ENCODE data around the gene PRSS36.
"Not testable (repeated sequence)": the region's sequence is repeated elsewhere in the genome, so short reads cannot be mapped to it uniquely, and the experiment has no call there.

PRSS36 gene

GRCh38 chr16:31149894-31150890 is at the start of gene PRSS36:
TSS of gene PRSS36 (minus strand) at chr16:31150066. CDS start at chr16:31150035, 31 bp downstream.
- Histone ChIP-seq H3K4me1 (ENCODE audit: insufficient read depth, low read length) (no peaks in the 10 kb centered on the region), H3K27me3 (ENCODE audit: insufficient read depth, low read length) (peaks cover 45% of the 10 kb centered on the region), H3K4me3 (ENCODE audit: low read length) (no peak within 1 kb of the TSS), H3K9me3 (ENCODE audit: low read length) (peaks cover 6% of the 10 kb centered on the region), H3K36me3 (ENCODE audit: insufficient read depth, low read length) (no peaks in the 10 kb centered on the region), H2AFZ (ENCODE audit: low read depth, low read length) (no peak within 1 kb of the TSS)

- H2AFZ ChIP-seq (ENCODE audit: low read depth, low read length), result no peak overlapping the region
- H3K9me3 ChIP-seq (ENCODE audit: low read length), result no peaks in the 10 kb centered on the region
- no peak overlapping the region for H3K4me3 ChIP-seq (ENCODE audit: low read length)
- H3K36me3 ChIP-seq (ENCODE audit: insufficient read depth, low read length), result peaks cover 26% of the 10 kb centered on the region
- no peaks in the 10 kb centered on the region for H3K27me3 ChIP-seq (ENCODE audit: insufficient read depth, low read length)
- H3K4me1 ChIP-seq (ENCODE audit: insufficient read depth, low read length), result no peaks in the 10 kb centered on the region
Observed at GRCh38 chr16:31199430-31200041, 49.7 kb upstream of the PRSS36 start.

- H3K27me3 ChIP-seq (ENCODE audit: insufficient read depth, low read length), result no peaks in the 10 kb centered on the region
- no peak overlapping the region for H3K4me3 ChIP-seq (ENCODE audit: low read length)
- no peaks in the 10 kb centered on the region for H3K4me1 ChIP-seq (ENCODE audit: insufficient read depth, low read length)
- no peaks in the 10 kb centered on the region for H3K9me3 ChIP-seq (ENCODE audit: low read length)
- H3K36me3 ChIP-seq (ENCODE audit: insufficient read depth, low read length), result peaks cover 37% of the 10 kb centered on the region
- H2AFZ ChIP-seq (ENCODE audit: low read depth, low read length), result no peak overlapping the region
Observed at GRCh38 chr16:31198207-31198882, 48.5 kb upstream of the PRSS36 start.

GRCh38 chr16:31196324-31197088 is 46.6 kb upstream of the PRSS36 start:
- Histone ChIP-seq H3K36me3 (ENCODE audit: insufficient read depth, low read length) (peaks cover 55% of the 10 kb centered on the region), H3K27me3 (ENCODE audit: insufficient read depth, low read length) (no peaks in the 10 kb centered on the region), H3K4me1 (ENCODE audit: insufficient read depth, low read length) (no peaks in the 10 kb centered on the region), H3K9me3 (ENCODE audit: low read length) (no peaks in the 10 kb centered on the region), H2AFZ (ENCODE audit: low read depth, low read length) (no peak overlapping the region), H3K4me3 (ENCODE audit: low read length) (no peak overlapping the region)

GRCh38 chr16:31195861-31196260 is 46.0 kb upstream of the PRSS36 start:
- H3K36me3 ChIP-seq (ENCODE audit: insufficient read depth, low read length), result peaks cover 62% of the 10 kb centered on the region
- not testable (repeated sequence) for H3K4me1 ChIP-seq (ENCODE audit: insufficient read depth, low read length); H2AFZ ChIP-seq (ENCODE audit: low read depth, low read length); H3K4me3 ChIP-seq (ENCODE audit: low read length); H3K27me3 ChIP-seq (ENCODE audit: insufficient read depth, low read length); H3K9me3 ChIP-seq (ENCODE audit: low read length)

- H3K4me3 ChIP-seq (ENCODE audit: low read length), result no peak overlapping the region
- H3K36me3 ChIP-seq (ENCODE audit: insufficient read depth, low read length), result peaks cover 69% of the 10 kb centered on the region
- H3K27me3 ChIP-seq (ENCODE audit: insufficient read depth, low read length), result no peaks in the 10 kb centered on the region
- H3K4me1 ChIP-seq (ENCODE audit: insufficient read depth, low read length), result no peaks in the 10 kb centered on the region
- H2AFZ ChIP-seq (ENCODE audit: low read depth, low read length), result no peak overlapping the region
- H3K9me3 ChIP-seq (ENCODE audit: low read length), result no peaks in the 10 kb centered on the region
Observed at GRCh38 chr16:31194898-31195297, 45.0 kb upstream of the PRSS36 start.

GRCh38 chr16:31193874-31194273 is 44.0 kb upstream of the PRSS36 start:
- H3K9me3 ChIP-seq (ENCODE audit: low read length), result no peaks in the 10 kb centered on the region
- no peak overlapping the region for H2AFZ ChIP-seq (ENCODE audit: low read depth, low read length)
- no peaks in the 10 kb centered on the region for H3K4me1 ChIP-seq (ENCODE audit: insufficient read depth, low read length)
- no peak overlapping the region for H3K4me3 ChIP-seq (ENCODE audit: low read length)
- H3K36me3 ChIP-seq (ENCODE audit: insufficient read depth, low read length), result peaks cover 76% of the 10 kb centered on the region
- no peaks in the 10 kb centered on the region for H3K27me3 ChIP-seq (ENCODE audit: insufficient read depth, low read length)

- no peaks in the 10 kb centered on the region for H3K9me3 ChIP-seq (ENCODE audit: low read length)
- H3K4me1 ChIP-seq (ENCODE audit: insufficient read depth, low read length), result no peaks in the 10 kb centered on the region
- H3K27me3 ChIP-seq (ENCODE audit: insufficient read depth, low read length), result no peaks in the 10 kb centered on the region
- H2AFZ ChIP-seq (ENCODE audit: low read depth, low read length), result no peak overlapping the region
- H3K36me3 ChIP-seq (ENCODE audit: insufficient read depth, low read length), result peaks cover 84% of the 10 kb centered on the region
- H3K4me3 ChIP-seq (ENCODE audit: low read length), result no peak overlapping the region
Observed at GRCh38 chr16:31192856-31193642, 43.2 kb upstream of the PRSS36 start.

- Histone ChIP-seq H3K9me3 (ENCODE audit: low read length) (no peaks in the 10 kb centered on the region), H3K27me3 (ENCODE audit: insufficient read depth, low read length) (no peaks in the 10 kb centered on the region), H3K36me3 (ENCODE audit: insufficient read depth, low read length) (peaks cover 96% of the 10 kb centered on the region), H3K4me3 (ENCODE audit: low read length) (no peak overlapping the region), H3K4me1 (ENCODE audit: insufficient read depth, low read length) (no peaks in the 10 kb centered on the region), H2AFZ (ENCODE audit: low read depth, low read length) (no peak overlapping the region)
Observed at GRCh38 chr16:31191697-31192428, 42.0 kb upstream of the PRSS36 start.

GRCh38 chr16:31190818-31191444 is 41.1 kb upstream of the PRSS36 start:
- peaks cover 99% of the 10 kb centered on the region for H3K36me3 ChIP-seq (ENCODE audit: insufficient read depth, low read length)

GRCh38 chr16:31190061-31190460 is 40.2 kb upstream of the PRSS36 start:
- peaks cover 99% of the 10 kb centered on the region for H3K36me3 ChIP-seq (ENCODE audit: insufficient read depth, low read length)

More at GRCh38 chr16:31190818-31191444, 41.1 kb upstream of the PRSS36 start:
- Histone ChIP-seq H2AFZ (ENCODE audit: low read depth, low read length) (no peak overlapping the region), H3K4me1 (ENCODE audit: insufficient read depth, low read length) (no peaks in the 10 kb centered on the region), H3K4me3 (ENCODE audit: low read length) (no peak overlapping the region), H3K27me3 (ENCODE audit: insufficient read depth, low read length) (no peaks in the 10 kb centered on the region), H3K9me3 (ENCODE audit: low read length) (no peaks in the 10 kb centered on the region)

More at GRCh38 chr16:31190061-31190460, 40.2 kb upstream of the PRSS36 start:
- H3K4me1 ChIP-seq (ENCODE audit: insufficient read depth, low read length), result no peaks in the 10 kb centered on the region
- no peak overlapping the region for H2AFZ ChIP-seq (ENCODE audit: low read depth, low read length)
- no peaks in the 10 kb centered on the region for H3K9me3 ChIP-seq (ENCODE audit: low read length)
- H3K4me3 ChIP-seq (ENCODE audit: low read length), result no peak overlapping the region
- no peaks in the 10 kb centered on the region for H3K27me3 ChIP-seq (ENCODE audit: insufficient read depth, low read length)
